Astrocyte of the cerebellum (primary cell): ENCODE results near the gene RAB30.
"Not testable (repeated sequence)": the region's sequence is repeated elsewhere in the genome, so short reads cannot be mapped to it uniquely, and the experiment has no call there.

ENCODE experiments used
- DNase-seq: peaks from one replicate; pipeline ENCODE4 v3.0.0-alpha.2; 2011; ENCODE audit warnings: low read depth
- H3K4me3 ChIP-seq: 2 replicates; pipeline ENCODE4 v1.5.1; 2011; ENCODE audit warnings: mild to moderate bottlenecking, low read depth, low read length, moderate library complexity
- in situ Hi-C: cut with HindIII; loops from 2 replicates; pipeline ENCODE4 v1.10.0; 2017; ENCODE audit warnings: low sequenced_read_pairs
- TF ChIP-seq, protein P1 (sequence below): IDR thresholded peaks from 2 replicates; pipeline ENCODE4 v1.5.1; 2012; ENCODE audit warnings: low read length, low read depth, moderate library complexity, mild to moderate bottlenecking; ENCODE audit errors: missing control alignments

The RAB30 gene

GRCh38 chr11:83009999-83010398, 61.7 kb downstream of the RAB30 start:
- DNase-seq = no peak
- H3K4me3 ChIP-seq = no peak overlapping the region
- in situ Hi-C loops = no loop called here
- TF ChIP-seq, protein P1, sequence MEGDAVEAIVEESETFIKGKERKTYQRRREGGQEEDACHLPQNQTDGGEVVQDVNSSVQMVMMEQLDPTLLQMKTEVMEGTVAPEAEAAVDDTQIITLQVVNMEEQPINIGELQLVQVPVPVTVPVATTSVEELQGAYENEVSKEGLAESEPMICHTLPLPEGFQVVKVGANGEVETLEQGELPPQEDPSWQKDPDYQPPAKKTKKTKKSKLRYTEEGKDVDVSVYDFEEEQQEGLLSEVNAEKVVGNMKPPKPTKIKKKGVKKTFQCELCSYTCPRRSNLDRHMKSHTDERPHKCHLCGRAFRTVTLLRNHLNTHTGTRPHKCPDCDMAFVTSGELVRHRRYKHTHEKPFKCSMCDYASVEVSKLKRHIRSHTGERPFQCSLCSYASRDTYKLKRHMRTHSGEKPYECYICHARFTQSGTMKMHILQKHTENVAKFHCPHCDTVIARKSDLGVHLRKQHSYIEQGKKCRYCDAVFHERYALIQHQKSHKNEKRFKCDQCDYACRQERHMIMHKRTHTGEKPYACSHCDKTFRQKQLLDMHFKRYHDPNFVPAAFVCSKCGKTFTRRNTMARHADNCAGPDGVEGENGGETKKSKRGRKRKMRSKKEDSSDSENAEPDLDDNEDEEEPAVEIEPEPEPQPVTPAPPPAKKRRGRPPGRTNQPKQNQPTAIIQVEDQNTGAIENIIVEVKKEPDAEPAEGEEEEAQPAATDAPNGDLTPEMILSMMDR = no peak

GRCh38 chr11:83009136-83009535, 62.6 kb downstream of the RAB30 start:
- in situ Hi-C loops, H3K4me3 ChIP-seq, DNase-seq: not testable (repeated sequence)

DNA sequence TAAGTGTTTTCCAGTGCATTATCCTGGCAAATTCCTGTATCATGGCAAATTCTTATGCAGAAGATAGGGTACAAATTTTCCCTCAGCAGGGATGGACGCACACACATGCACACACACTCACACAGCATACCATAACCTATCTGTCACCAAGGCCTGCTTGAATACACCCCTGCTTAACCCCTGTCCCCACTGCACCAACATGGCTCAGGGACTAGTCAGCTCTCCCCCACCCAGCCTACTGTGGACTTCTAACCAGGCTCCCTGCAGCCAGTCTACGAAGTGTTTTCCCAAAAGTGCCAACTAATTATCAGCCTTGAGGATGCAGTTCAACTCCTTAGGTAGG, 63.1 kb downstream of the RAB30 start:
- no peak overlapping the region for H3K4me3 ChIP-seq
- no peak for DNase-seq
- TF ChIP-seq, protein P1 = no peak
- in situ Hi-C loops = no loop called here

DNA sequence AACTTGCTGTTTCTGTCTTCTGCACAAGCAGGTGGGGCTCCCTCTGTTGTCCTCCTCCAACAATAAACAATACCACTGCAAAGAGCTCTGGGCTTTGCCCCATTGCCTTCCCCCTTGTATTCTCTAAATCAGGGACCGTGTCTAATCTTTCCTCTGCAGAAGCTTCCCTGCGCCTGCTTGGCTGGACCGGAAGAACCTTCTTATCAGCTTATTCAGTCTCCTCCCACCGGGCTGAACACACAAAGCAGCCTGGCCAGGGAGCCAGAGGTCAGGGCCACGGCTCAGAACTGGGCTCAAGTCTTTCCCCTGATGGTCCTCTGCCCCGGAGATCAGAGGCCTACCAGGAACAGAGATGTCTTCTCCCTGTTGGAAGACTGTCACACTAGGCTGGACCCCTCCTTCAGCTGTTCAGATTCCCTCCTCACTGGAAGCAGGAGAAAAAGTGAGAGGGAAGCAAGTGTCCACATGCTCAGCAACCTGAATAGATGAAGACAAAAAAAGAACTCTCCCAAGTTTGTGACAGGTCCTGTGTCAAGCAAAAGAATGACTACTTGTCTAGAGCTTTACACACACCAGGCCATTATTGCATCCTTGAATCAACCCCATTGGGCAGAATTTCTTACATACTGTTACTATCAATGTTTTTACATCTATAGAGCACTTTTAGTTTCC, 63.7 kb downstream of the RAB30 start:
- in situ Hi-C loops = no loop called here
- DNase-seq = no peak
- no peak overlapping the region for H3K4me3 ChIP-seq
- TF ChIP-seq, protein P1 = no peak

GRCh38 chr11:83007477-83007876, 64.2 kb downstream of the RAB30 start:
- H3K4me3 ChIP-seq = no peak overlapping the region
- in situ Hi-C loops = no loop called here
- TF ChIP-seq, protein P1 = no peak
- no peak for DNase-seq

GRCh38 chr11:83006877-83007330, 64.8 kb downstream of the RAB30 start:
- no peak overlapping the region for H3K4me3 ChIP-seq
- DNase-seq = no peak
- in situ Hi-C loops = no loop called here
- TF ChIP-seq, protein P1 = no peak

DNA sequence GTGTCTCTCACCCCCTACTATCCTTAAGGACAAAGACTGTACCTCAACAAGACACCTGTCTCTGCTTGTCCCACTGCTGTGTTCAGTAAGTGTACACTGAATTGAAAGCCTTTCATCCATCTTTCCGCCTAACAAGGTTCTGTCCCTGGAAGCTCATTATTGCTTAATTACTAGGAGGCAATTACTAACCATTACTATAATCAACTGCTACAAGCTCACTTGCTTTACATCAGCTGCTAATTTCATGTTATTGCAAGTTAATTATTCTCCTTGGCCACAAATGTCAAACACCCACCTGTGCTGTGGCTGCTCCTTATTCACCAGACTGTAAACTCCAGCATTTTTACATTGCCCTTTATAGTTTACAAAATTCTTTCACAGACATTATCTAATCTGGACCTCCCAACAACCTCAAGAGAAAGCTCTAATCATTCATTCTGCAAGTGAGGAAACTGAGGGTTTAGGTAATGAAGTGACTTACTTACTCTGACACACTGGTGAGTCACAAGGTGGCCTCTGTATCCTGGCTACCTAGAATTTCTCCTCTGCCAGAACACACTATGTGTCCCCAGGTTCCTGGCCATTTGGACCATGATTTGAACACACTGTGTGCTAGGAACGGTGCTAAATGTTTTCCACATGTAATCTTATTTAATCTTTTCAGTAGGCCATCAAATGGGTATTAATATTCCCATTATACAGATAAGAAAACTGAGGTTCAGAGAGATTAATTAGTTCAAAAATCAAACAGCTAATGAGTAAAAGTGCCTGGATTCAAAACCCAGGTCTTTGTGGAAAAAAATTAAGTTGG, 66.7 kb downstream of the RAB30 start:
- in situ Hi-C loops = no loop called here
- no peak for DNase-seq
- TF ChIP-seq, protein P1 = no peak
- no peak overlapping the region for H3K4me3 ChIP-seq
